Glutamatergic neuron (in vitro differentiated cells): ENCODE data around the gene PSORS1C1. TPM values are rescaled to one million over a fixed set of nuclear protein-coding genes. Genes with fewer than 3 reads are reported as not detected.

Source experiments
- DNase-seq: peaks from one replicate; pipeline ENCODE4 v3.0.0; 2022
- H3K27ac Mint-ChIP-seq: one replicate; pipeline ENCODE4 v1.8.0; 2020; ENCODE audit warnings: mild to moderate bottlenecking, mixed read lengths, inconsistent platforms; ENCODE audit not compliant: unreplicated experiment
- H3K27me3 Mint-ChIP-seq: one replicate; pipeline ENCODE4 v1.8.0; 2020; ENCODE audit warnings: mild to moderate bottlenecking, moderate library complexity, mixed read lengths, inconsistent platforms; ENCODE audit not compliant: unreplicated experiment
- H3K36me3 Mint-ChIP-seq: one replicate; pipeline ENCODE4 v1.8.0; 2020; ENCODE audit warnings: mild to moderate bottlenecking, mixed read lengths, inconsistent platforms; ENCODE audit not compliant: unreplicated experiment
- H3K4me1 Mint-ChIP-seq: one replicate; pipeline ENCODE4 v1.8.0; 2020; ENCODE audit warnings: mild to moderate bottlenecking, low read depth, mixed read lengths, inconsistent platforms; ENCODE audit not compliant: unreplicated experiment
- H3K4me3 Mint-ChIP-seq: one replicate; pipeline ENCODE4 v1.8.0; 2020; ENCODE audit warnings: mild to moderate bottlenecking, mixed read lengths, inconsistent platforms; ENCODE audit not compliant: unreplicated experiment
- H3K9me3 Mint-ChIP-seq: one replicate; pipeline ENCODE4 v1.8.0; 2020; ENCODE audit warnings: mild to moderate bottlenecking, moderate library complexity, mixed read lengths, inconsistent platforms; ENCODE audit not compliant: unreplicated experiment
- CTCF ChIP-seq: fragments of 200-600 bp; sonication (generic); IDR thresholded peaks from one replicate; pipeline ENCODE4 v1.5.0; 2021; ENCODE audit not compliant: partially characterized antibody, unreplicated experiment
- total RNA-seq: library from RNA; stranded (reverse); fragmentation: NEBNext Ultra II Directional; extraction: Animal tissue kit (Norgen Biotek cat#: 25700); gene quantifications from one replicate; pipeline ENCODE4 v1.2.1, GENCODE V29; 2021; ENCODE audit not compliant: unreplicated experiment

PSORS1C1 gene
- total RNA-seq, 1 donor from 2014 or later = not detected

DNA sequence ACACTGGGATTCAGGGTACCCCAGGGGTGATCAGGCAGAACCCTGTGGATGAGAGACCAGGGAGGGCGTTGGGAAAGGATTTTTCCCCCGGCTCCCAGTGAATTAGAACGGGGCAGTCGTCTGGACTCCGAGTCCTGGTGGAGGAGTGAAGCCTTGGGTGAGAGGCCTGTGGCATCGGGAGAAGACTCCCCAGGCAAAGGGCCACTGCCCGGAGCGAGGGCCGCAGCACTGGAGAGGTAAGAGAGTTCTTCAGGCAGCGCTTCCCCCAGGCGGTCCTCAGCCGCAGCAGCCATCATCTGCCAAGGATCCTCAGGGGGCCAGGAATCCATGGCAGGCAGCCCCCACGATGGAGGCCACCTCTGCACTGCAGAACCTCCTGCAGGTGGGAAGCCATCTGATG, 2.9 kb upstream of the PSORS1C1 start:
- Mint-ChIP-seq H3K27ac (no peak overlapping the region), H3K27me3 (peaks cover 8% of the 10 kb centered on the region), H3K4me3 (no peak overlapping the region), H3K9me3 (no peaks in the 10 kb centered on the region), H3K4me1 (no peaks in the 10 kb centered on the region), H3K36me3 (no peaks in the 10 kb centered on the region)
- TF ChIP-seq CTCF = no peak
- no peak for DNase-seq

DNA sequence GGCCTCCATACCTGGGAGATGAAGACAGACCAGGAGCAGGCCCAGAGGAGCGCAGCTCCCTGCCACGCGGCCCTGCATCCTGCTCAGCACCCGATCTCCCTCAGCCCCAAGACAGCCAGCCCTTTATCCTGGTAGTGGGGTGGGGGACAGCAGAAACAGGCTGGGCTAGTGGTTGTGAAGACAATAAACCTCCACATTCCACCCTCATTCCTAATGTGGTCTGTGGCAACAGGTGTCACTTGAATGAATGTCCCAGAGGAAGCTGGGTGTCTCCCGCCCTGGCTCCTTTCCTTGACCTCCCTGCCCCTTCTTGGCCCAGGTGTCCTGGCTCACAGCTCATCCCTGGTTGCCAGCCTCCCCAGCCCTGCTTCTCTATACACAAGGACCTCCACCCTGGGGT, 2.1 kb upstream of the PSORS1C1 start, which contains the start of gene C6orf15:
Gene C6orf15 (minus strand): TSS at position 98 of the 400 bp plus-strand sequence. CDS start 20 bp downstream, at position 78.
- no peak within 1 kb of the TSS for H3K27ac Mint-ChIP-seq

GRCh38 chr6:31113861-31114540, 599 bp upstream of the PSORS1C1 start:
- no peak for DNase-seq
- peaks cover 9% of the 10 kb centered on the region for H3K27me3 Mint-ChIP-seq
- H3K4me3 Mint-ChIP-seq = no peak overlapping the region
- H3K4me1 Mint-ChIP-seq = no peaks in the 10 kb centered on the region
- no peak overlapping the region for H3K27ac Mint-ChIP-seq
- no peaks in the 10 kb centered on the region for H3K36me3 Mint-ChIP-seq
- no peak for TF ChIP-seq CTCF
- H3K9me3 Mint-ChIP-seq = peaks cover 2% of the 10 kb centered on the region

More for the DNA sequence above, 2.1 kb upstream of the PSORS1C1 start, which contains the start of gene C6orf15:
- H3K36me3 Mint-ChIP-seq = no peaks in the 10 kb centered on the region
- no peaks in the 10 kb centered on the region for H3K4me1 Mint-ChIP-seq
- H3K4me3 Mint-ChIP-seq = no peak within 1 kb of the TSS
- no peaks in the 10 kb centered on the region for H3K9me3 Mint-ChIP-seq
- no peak for DNase-seq
- H3K27me3 Mint-ChIP-seq = peaks cover 7% of the 10 kb centered on the region
- TF ChIP-seq CTCF = no peak

DNA sequence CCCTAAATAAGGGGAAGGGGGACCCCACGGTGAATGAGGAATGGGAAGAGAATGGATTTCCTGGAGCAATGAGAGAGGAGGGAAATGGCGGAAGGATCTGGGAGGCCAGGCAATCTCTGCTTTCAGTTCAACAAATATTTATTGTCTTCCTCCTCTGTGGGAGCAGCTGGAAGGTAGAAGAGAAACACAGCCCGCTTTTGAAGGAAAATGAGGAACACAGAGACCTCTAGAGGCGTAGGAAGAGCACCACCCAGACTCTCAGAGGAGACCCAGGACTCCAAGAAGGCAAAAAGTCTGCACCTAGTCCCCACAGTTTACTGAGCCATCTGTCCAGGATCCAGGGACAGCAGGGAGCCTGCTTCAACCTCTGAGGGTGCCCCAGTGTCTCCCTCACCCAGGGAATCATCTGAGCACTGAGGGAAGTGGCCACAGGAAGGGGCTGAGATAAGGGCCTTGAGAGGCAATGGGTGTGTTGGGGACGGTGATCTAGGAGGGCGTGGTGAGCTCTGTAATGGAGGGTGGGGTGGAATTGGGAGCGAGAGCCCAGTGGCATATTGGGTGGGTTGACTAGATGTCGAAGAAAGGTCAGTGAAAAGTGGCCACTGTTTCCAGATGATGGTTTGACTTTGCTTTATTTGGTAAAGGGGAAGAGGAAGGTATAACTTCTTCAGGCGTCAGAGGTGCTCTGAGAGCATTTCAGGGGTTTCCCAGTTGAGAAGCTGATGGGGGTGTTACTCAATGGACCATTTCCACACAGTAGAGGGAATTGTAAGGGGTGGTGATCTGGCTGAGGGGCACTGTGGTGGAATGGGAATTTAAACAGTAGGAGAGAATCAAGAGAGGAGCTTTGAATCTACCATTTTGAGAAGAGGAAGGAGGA, 610 bp downstream of the PSORS1C1 start:
- H3K4me1 Mint-ChIP-seq = no peaks in the 10 kb centered on the region
- H3K27me3 Mint-ChIP-seq = peaks cover 6% of the 10 kb centered on the region
- peaks cover 2% of the 10 kb centered on the region for H3K9me3 Mint-ChIP-seq
- TF ChIP-seq CTCF = no peak
- DNase-seq = no peak
- H3K27ac Mint-ChIP-seq = no peak overlapping the region
- H3K4me3 Mint-ChIP-seq = no peak overlapping the region
- H3K36me3 Mint-ChIP-seq = no peaks in the 10 kb centered on the region
